GM18502 (cell line): Measurements from ENCODE around the gene C1orf232.

Experiments used
- ATAC-seq: cut with Tn5 transposase; IDR thresholded peaks from one replicate; pipeline ENCODE4 v1.9.1; 2021; ENCODE audit warnings: mild to moderate bottlenecking; ENCODE audit not compliant: unreplicated experiment, poor library complexity

The C1orf232 gene

GRCh38 chr1:26158271-26158907, 10.4 kb downstream of the C1orf232 start:
- ATAC-seq, result no peak

GRCh38 chr1:26156285-26157038, 12.3 kb downstream of the C1orf232 start:
- no peak for ATAC-seq

DNA sequence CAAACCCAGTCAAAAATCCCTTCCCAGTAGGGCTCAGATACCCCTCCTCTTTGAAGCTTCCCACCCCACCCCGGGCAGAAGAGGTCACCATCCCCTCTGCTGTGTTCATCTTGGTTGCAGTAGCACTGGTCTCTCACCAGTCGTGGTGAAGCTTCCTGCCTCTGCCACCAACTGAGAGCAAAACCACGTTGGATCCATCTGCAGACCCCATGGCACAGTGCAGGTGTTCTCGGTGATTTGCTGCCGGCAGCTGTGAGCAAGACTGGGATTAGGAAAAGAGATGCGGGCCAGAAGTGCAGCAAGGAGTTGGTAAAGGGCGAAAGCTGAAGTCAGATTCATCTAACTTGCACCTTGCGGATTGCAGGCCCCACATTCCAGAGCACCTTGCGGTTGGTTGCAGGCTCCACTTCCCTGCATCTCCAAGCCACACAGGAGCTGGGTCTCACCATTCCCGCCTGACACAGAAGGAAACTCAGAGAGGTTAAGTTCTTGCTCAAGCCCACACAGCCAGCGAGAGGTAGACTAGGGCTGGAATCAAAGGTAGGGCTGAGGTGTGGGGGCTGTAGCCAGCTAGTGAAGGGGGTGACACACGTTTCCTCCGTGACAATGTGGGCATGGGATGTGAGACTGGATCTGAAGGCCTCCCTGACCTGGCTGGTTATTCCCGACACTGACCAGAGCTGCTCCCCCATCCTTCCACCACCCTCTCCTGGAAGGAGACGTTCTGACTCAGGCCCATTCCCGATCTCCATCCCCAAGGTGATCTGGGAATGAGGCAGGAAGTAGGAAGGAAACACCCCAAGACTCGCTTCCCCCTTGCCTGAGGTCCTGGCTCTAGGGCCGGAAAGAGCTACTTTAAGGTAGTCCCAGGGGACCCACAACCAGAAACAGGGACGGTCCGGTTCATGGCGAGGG, 13.1 kb downstream of the C1orf232 start:
- no peak for ATAC-seq

DNA sequence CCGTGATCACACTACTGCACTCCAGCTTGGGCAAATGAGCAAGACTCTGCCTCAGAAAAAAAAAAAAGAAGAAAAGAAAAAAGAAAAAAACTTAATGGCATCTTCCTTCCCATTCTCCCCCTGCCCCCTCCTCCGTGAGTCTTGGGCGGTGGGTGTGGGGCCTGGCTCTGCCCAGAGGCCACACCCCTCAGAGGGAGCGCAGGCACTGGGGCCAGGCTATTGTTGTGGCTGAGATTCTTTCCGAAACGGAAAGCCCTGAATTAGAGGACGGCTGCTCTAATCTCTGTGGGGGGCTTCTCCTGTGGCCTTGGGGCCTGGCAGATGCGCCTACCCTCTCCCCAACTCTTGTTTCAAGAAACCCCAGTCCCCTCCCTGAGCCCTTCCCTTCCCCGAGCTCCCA, 14.0 kb downstream of the C1orf232 start:
- ATAC-seq, result no peak

DNA sequence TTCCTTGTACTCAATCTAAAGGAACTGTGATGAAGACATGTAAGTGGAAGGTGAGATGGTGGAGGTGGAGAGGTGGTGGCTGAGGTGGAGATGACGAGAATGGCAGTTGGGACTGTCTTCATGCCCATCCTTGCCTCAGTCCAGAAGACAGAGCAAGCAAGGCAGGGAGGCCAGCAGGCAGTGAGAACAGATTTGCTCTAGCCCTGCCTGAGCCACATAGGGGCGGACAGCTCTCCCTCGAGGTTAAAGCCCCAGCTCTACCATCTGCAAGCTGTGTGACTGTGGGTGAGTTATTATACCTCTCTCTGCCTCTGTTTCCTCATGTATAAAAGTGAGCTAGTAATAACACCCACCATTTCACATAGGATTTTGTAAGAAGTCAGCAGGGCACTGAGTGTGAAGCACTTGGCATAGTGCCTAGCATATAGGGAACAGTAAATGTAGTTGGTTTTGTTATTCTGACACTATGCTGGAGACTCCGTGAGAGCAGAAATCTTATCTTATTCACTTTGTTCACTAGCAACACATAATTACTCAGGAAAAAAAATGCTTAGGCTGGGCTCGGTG, 14.7 kb downstream of the C1orf232 start:
- no peak for ATAC-seq

GRCh38 chr1:26148887-26149286, 19.9 kb downstream of the C1orf232 start:
- ATAC-seq, result no peak

GRCh38 chr1:26145960-26146294, 22.8 kb downstream of the C1orf232 start:
- ATAC-seq, result no peak

- no peak for ATAC-seq
These were observed 23.5 kb downstream of the C1orf232 start for GRCh38 chr1:26145041-26145959.

DNA sequence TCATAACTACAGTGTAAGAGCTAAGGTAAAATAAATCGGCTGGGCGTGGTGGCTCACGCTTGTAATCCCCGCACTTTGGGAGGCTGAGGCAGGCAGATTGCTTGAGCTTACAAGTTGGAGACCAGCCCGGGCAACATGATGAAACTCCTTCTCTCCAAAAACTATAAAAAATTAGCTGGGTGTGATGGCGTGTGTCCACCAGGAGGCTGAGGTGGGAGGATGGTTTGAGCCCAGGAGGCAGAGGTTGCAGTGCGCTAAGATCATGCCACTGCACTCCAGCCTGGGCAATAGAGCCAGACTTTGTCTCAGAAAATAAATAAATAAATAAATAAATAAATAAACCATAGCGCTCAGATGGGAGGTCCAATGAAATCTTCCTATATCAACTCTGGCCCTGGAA, 26.6 kb downstream of the C1orf232 start:
- no peak for ATAC-seq

DNA sequence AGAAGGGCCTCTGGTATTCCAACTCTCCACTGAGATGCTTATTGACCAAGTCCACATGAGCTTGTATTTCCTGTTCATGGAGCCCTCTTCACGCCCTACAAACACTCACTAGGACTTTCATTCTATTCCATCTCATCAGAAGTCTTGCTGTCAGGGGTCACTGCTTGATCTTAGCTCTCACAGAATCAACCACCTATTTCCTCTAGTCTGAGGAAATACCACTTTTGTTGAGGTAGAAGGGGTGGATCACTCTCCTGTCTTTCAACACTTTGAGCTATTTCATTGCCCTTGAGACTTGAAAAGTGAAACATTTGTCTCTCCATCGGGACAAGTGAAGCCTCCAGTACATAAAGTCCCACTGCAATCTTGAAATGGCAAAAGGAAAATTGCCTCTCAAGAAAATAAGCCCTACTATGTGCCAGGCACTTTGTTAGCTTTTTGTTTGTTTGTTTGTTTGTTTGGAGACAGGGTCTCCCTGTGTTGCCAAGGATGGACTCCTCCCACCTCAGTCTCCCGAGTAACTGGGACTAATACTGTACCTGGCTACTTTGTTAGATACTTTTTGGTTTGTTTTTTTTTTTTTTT, 29.7 kb downstream of the C1orf232 start:
- ATAC-seq, result no peak

GRCh38 chr1:26134466-26134865, 34.3 kb downstream of the C1orf232 start:
- ATAC-seq, result no peak

GRCh38 chr1:26132834-26133167, 36.0 kb downstream of the C1orf232 start:
- no peak for ATAC-seq

GRCh38 chr1:26132128-26132833, 36.5 kb downstream of the C1orf232 start:
- no peak for ATAC-seq

DNA sequence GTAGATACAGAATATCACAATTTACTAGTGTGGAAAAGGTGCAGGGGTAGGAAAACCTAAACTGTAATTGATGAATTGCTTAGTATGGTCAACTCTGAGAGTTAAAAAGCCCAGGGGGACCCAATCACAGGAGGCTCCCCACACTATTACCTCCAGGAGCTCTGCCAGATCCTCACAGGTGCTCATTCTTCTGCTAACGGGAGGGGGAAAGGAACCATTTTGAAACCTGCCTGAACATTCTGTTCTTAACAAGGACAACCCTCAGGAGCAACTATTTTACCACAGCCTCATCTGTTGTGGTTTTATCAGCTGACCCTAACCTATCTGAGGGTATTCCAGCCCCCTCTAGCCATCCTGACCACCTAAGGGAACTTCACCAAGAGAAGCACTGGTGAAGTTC, 38.1 kb downstream of the C1orf232 start:
- ATAC-seq, result no peak

GRCh38 chr1:26129778-26130177, 39.0 kb downstream of the C1orf232 start:
- ATAC-seq, result no peak

DNA sequence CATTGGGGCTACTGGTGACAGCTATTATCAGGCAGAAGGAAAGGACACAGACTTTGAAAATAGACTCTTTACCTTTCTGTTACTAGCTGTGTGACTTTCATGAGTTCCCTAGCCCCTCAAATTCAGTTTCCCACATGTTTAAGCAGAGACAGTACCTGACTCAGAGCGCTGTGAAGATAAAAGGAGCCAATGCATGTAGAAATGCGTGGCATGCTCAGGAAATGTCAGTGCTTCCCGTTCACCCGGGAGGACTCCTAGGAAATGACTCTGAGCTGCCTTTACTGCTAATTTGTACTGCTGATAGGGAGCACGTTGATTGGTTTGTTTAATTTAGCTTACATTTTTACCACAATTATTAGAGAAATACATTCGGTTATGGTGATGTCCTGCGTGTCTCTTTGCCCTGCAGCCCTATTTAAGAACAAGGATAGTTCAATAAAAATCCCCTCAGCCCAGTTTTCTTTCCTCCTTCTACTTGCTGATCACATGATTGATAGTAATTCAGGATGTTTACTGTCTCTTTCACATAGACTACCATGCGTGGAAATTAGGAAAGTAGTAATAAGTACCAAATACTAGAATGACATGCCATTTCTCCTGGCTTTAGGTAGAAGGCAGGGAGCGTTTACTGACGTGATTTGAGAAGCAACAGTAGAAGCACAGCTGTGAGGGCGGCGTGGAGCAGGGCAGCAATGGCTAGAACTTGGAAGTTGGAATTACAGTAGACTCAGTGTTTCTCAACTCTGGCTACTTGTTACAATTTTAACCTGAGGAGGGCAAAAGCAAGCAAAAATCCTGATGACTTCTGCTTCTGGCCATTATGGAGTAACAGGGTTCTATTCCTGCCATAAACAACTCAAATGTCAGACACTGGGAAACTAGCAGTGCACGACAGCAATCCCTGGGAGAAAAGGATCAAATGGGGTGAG, 41.3 kb downstream of the C1orf232 start:
- no peak for ATAC-seq

GRCh38 chr1:26126321-26127084, 42.3 kb downstream of the C1orf232 start:
- ATAC-seq, result no peak
